Mammary epithelial cell (primary cell): ENCODE measurements around the gene TUBA3E.
"Not testable (repeated sequence)": the region's sequence is repeated elsewhere in the genome, so short reads cannot be mapped to it uniquely, and the experiment has no call there.

Experiments used
- CTCF ChIP-seq, 2 donors: IDR thresholded peaks in 1 of 2; conservative IDR thresholded peaks in 1 of 2; 2 replicates each; pipeline ENCODE4 v1.5.1; 2011 to 2012; ENCODE audit warnings: inconsistent platforms in 2 of 2, low read length in 2 of 2, mild to moderate bottlenecking in 2 of 2, control low read depth in 1 of 2, low read depth in 1 of 2; ENCODE audit not compliant: insufficient read depth in 1 of 2; ENCODE audit errors: extremely low read depth in 1 of 2
- EZH2 ChIP-seq: IDR thresholded peaks from 2 replicates; pipeline ENCODE4 v1.6.1; 2012; ENCODE audit warnings: low read length, inconsistent platforms, borderline replicate concordance

GRCh38 chr2:130193824-130194223 is 4.4 kb downstream of the TUBA3E start:
- TF ChIP-seq EZH2; CTCF (conservative IDR thresholded peaks at IDR 0.05 in 1 of 2, IDR thresholded peaks at IDR 0.05 in 1 of 2; ENCODE audit: extremely low read depth in 1 of 2, insufficient read depth in 1 of 2, low read depth in 1 of 2, low read length in 2 of 2): not testable (repeated sequence)
